AG20443 (cell line): ENCODE measurements around the gene FKBP10.
A peak's percentile ranks its signal among the peaks of the same experiment; 100 is the strongest.
"Not testable (repeated sequence)": the region's sequence is repeated elsewhere in the genome, so short reads cannot be mapped to it uniquely, and the experiment has no call there.

Source experiments
- DNase-seq: peaks from one replicate; pipeline ENCODE4 v3.0.0; 2012; ENCODE audit warnings: low spot score, mixed read lengths

The FKBP10 gene

GRCh38 chr17:41810659-41811548, 1.9 kb upstream of the FKBP10 start:
- DNase-seq, result no peak

DNA sequence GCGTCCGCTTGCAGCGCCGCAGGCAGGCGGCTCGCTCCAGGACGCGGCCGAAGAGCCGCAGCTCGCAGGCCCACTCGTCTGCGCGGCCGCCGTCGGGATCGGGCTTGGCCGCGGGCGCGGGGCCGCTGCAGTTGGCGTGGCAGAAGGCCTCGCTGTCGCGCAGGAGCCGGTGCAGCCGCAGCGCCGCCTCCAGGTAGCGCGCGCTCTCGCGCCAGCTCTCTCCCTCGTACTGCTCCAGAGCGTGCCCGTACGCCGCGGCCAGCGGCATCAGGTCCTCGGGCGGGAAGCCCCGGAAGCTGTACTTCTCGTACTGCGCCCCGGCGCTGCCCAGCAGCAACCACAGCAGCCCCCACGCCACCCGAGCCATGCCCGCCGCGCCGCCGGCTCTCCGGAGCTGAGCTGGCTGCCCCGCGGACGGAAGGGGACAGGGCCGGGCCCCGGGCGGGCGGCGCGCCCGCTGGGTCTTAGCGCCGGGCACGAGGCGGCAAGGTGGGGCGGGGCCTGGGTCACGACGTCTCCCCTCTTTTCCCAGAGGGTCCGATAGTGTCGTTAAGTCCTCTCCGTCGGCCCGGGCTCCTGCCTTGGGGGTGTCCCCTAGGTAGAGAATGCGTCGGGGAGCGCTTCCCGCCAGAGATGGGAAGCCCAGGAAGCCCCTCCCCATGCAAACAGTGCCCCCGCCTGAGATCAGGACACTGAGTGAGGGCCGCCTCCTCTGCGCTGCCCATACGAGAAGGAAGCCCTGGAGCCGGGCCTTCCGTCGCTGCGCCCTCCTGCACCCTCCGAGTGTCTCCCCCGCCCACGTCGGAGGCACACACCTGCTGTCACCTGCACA, 1.0 kb upstream of the FKBP10 start, which contains the start of gene P3H4:
TSS of gene P3H4 (minus strand) at position 401 of the 832 bp plus-strand sequence. CDS start at position 367, 34 bp downstream.
- DNase-seq, result peak; percentile 91

DNA sequence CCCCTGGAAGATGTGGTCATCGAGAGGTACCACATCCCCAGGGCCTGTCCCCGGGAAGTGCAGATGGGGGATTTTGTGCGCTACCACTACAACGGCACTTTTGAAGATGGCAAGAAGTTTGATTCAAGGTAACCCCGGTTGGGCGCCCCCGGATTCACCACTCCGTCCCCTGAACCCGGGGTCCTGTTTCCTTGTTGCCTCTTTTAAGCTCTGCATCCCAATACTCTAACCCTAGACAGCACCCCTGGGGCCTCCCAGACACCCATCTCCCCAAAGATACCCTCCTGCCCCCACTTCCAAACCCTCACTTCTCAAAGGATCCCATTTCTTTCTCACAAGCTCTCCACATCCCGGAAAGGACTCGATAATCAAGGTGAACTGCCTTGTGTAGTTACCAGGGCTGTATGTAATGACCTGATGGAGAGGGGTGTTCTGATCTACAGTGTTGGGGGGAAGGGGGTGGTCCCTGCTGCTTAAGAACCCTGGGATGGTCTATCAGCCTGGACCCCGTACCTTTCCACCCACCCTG, 412 bp downstream of the FKBP10 start:
- no peak for DNase-seq

DNA sequence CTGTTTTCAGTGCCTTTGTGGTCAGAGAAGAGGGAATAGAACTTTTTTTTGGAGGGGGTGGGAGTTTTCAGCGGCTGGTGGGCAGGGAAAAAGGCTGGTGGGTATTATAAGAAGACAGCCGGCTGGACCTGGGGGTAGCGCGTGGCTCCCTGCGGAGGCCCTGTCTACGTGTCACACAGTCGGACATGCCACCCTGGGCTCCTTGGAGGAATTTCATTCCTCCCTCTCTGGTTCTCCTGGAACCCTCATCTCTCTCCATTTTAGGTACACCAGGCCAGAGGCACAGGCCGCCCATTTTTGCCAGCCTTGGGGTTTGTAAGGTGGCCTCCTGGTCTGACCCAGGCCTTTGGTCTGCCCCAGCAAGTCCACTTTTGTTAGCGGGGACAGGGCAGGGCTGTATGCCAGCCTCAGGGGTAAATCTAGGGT, 908 bp downstream of the FKBP10 start:
- no peak for DNase-seq

- no peak for DNase-seq
Measured at GRCh38 chr17:41814195-41814594, 1.4 kb downstream of the FKBP10 start.

GRCh38 chr17:41816637-41817320, 4.0 kb downstream of the FKBP10 start:
- no peak for DNase-seq

DNA sequence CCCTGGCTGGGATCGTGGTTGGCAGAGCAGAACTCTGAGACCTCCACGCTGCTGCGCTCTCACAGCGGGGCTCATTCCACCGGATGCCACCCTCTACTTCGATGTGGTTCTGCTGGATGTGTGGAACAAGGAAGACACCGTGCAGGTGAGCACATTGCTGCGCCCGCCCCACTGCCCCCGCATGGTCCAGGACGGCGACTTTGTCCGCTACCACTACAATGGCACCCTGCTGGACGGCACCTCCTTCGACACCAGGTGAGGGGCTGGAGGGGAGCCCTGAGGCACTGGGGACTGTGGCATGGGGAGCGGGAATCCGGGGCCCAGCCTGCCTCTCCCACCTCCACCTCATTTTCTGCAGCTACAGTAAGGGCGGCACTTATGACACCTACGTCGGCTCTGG, 5.2 kb downstream of the FKBP10 start:
- DNase-seq, result no peak

- no peak for DNase-seq
Measured at GRCh38 chr17:41821776-41822175, 9.0 kb downstream of the FKBP10 start.

DNA sequence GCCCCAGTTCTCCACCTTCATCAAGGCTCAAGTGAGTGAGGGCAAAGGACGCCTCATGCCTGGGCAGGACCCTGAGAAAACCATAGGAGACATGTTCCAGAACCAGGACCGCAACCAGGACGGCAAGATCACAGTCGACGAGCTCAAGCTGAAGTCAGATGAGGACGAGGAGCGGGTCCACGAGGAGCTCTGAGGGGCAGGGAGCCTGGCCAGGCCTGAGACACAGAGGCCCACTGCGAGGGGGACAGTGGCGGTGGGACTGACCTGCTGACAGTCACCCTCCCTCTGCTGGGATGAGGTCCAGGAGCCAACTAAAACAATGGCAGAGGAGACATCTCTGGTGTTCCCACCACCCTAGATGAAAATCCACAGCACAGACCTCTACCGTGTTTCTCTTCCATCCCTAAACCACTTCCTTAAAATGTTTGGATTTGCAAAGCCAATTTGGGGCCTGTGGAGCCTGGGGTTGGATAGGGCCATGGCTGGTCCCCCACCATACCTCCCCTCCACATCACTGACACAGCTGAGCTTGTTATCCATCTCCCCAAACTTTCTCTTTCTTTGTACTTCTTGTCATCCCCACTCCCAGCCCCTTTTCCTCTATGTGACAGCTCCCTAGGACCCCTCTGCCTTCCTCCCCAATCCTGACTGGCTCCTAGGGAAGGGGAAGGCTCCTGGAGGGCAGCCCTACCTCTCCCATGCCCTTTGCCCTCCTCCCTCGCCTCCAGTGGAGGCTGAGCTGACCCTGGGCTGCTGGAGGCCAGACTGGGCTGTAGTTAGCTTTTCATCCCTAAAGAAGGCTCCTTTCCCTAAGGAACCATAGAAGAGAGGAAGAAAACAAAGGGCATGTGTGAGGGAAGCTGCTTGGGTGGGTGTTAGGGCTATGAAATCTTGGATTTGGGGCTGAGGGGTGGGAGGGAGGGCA, 9.7 kb downstream of the FKBP10 start:
- no peak for DNase-seq

DNA sequence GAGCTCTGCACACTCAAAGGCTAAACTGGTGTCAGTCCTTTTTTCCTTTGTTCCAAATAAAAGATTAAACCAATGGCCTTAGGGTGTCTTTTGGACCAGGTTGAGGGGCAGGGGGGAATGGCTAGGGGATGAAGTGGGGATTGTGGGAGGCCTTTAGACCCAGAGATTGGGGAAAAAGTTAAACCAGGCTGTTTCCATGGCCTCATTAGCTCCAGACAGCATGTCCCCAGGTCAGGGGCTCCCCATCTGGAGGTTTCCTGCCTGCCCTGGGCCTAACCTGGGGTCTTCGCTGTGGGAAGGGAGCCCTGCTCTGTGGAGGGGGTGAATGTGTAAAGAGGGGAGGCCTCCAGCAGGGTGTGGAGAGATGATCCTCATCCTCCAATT, 10.3 kb downstream of the FKBP10 start:
- no peak for DNase-seq

DNA sequence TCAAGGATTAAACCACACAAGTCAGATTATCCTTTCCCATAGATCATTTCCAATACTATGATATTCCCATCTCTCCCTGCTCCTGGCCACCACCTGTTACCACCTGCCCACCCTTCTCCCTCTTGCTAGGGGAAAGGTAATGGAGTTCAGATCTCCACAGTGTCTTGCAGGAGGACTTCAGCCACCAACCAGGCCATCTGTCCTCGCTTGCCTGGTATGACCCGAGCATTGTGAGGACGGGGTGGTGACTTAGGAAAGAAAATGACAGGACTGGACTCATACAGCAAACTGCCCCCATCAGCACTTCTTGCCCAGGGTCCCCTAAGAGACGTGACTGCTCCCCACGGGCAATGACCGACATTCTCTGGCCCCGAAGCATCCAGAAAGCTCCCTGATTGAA, 10.8 kb downstream of the FKBP10 start:
- DNase-seq, result no peak

DNA sequence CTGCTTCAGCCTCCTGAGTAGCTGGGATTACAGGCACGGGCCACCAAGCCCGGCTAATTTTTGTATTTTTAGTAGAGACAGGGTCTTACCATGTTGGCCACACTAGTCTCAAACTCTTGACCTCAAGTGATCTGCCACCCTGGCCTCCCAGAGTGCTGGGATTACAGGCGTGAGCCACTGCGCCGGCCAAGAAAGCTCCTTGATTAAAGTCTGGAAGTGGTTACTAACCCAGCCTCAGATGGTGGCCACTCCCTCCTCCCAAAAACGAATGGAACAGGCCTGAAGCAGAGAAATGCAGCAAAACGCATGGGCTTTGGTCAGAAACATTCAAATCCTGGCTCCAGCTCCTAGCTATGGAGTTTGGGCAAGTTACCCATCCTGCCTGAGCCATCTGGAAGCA, 11.3 kb downstream of the FKBP10 start:
- peak; percentile 78 for DNase-seq

DNA sequence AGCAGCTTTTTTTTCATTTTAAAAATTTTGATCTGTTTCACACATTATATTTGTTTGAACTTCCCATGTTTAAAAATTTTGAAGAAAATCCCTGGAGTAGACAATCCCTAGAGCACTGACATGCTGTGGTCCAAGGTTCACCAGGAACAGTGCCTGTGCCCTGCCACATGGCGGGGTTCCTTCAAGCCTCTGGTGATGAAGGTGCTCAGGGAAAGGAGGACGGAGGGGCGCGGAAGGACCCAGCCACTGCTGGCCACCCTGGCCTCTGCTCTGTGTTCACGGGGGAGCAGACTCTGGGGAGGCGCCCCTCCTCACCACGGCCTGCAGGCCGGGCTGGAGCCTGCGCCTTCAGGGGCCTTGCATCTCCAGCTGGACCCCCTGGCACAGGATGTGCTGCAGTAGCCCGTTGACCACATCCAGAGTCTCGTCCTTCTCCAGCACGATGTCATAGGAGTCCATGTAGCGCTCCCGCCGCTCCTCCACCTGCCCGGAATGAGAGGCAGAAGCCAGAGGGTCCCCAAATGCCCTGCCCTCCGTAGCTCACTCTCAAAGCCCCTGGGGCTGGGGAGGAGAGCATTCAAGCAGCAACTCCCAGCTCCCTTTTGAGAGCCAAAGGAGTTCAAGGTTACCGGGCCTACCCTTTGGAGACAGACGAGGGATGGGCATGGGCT, 12.5 kb downstream of the FKBP10 start:
- no peak for DNase-seq

GRCh38 chr17:41829961-41830360, 17.2 kb downstream of the FKBP10 start:
- not testable (repeated sequence) for DNase-seq

DNA sequence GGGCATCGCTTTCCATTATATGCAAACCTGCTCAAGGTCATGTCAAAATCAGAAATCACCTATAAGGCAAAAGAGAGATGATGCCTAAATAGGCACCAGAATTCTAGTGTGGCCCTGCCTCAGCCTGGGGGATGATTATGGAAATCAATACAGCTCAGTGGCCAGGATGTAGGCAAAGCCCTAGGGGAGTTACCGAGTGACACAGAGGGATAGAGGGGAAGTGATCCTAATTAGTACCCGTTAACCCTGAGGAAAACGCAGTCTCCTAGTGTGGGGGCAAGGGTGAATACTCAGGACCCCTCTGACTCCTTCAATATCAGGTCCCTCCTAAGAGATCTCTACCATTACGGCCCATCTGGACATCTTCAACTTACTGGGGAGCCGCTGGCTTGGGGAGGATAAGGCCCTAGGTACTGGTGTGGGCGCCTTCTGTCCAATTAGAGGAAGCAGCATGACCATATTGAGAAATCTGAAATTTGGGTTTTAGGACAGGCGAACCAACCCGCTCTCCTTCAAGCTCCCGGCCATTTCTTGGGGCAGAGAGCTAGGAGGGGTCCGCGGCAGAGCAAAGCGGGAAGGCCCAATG, 22.5 kb downstream of the FKBP10 start:
- DNase-seq, result peak; percentile 49

GRCh38 chr17:41835800-41836549, 23.2 kb downstream of the FKBP10 start, which contains the start of gene NT5C3B:
Gene NT5C3B (minus strand): TSS chr17:41836232. CDS start chr17:41836193, 39 bp downstream.
- peak; percentile 97 for DNase-seq

- DNase-seq, result no peak
Measured at GRCh38 chr17:41836550-41837196, 23.9 kb downstream of the FKBP10 start.

DNA sequence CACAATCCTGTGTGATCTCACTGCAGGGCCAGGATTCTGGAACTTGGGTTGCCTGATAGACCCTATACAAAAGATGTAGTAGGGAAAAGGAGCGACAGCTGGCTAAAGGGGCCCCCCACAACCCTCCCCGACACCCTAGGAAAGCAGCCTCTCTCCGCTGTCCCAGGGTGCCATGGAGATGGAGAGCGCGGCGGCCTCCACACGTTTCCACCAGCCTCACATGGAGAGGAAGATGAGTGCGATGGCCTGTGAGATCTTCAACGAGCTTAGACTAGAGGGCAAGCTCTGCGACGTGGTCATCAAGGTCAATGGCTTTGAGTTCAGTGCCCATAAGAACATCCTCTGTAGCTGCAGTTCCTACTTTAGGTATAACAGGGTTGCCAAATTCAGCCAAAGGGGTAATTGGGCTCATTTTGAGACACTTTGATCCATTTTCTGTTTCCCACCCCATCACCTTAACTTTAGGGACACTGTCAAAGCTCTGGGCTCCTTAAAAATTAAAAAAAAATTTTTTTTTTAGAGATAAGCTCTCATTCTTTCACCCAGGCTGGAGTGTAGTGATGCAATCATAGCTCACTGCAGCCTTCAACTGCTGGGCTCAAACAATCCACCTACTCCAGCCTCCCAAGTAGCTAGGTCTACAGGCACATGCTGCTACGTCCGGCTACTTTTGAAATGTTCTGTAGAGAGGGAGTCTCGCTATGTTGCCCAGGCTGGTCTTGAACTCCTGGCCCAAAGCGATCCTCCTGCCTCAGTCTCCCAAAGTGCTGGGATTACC, 25.1 kb downstream of the FKBP10 start, which contains the start of gene KLHL10:
TSS of gene KLHL10 (plus strand) at position 65 of the 778 bp plus-strand sequence. CDS start at position 173, 108 bp downstream.
- no peak for DNase-seq
